ENCODE data around the gene LPAR3. TPM values are rescaled to one million over a fixed set of nuclear protein-coding genes. Genes with fewer than 3 reads are reported as not detected.

The LPAR3 gene
- total and polyA plus RNA-seq, 2 of the 13 experiments (the other 11 are each of a cell fraction or from before 2014, with no cell fraction given): not detected

- H3K27me3 ChIP-seq (ENCODE audit: control insufficient read depth in 1 of 2, insufficient read depth in 2 of 2, low read length in 2 of 2): 0 out of 5 replicates have a peak, but pooled peaks cover 0 to 3% of the 10 kb centered on the region in 2 experiments
- no peaks in the 10 kb centered on the region for H3K9me3 ChIP-seq (ENCODE audit: low read length)
- H3K4me1 ChIP-seq (ENCODE audit: insufficient read depth, low read length): no peaks in the 10 kb centered on the region
- no peaks in the 10 kb centered on the region for H3K36me3 ChIP-seq (replicated peaks in 1 of 2; ENCODE audit: control insufficient read depth in 1 of 2, insufficient read depth in 2 of 2, low read length in 2 of 2)
- H3K4me2 ChIP-seq (ENCODE audit: low read depth, low read length): no peak overlapping the region
- ChIA-PET CTCF (ENCODE audit: low intra/inter-chr PET ratio, low total read pairs) (no interaction called here), POLR2A (no interaction called here)
- intact Hi-C loops (cut with micrococcal nuclease; ENCODE audit: unreplicated experiment): no loop called here
- in situ Hi-C loops (cut with HindIII; ENCODE audit: extremely low pct_ligation_motif_present, low pct_unique_long_range_greater_than_20kb): no loop called here
- 0% methylated on average over 1 of the region's 1 CpG for WGBS (ENCODE audit: low lambda C conversion rate)
- BruUV-seq (replicated peaks): no TSS peak
- no peak overlapping the region for H3K27ac ChIP-seq (ENCODE audit: extremely low read length, insufficient read depth, low read length)
- TF ChIP-seq DBP (CRISPR knock-in tag; IDR thresholded peaks at IDR 0.05; ENCODE audit: not compliant biosample characterization) (no peak), E2F2 (CRISPR knock-in tag; IDR thresholded peaks at IDR 0.05; ENCODE audit: borderline replicate concordance) (no peak), SCMH1 (CRISPR knock-in tag; IDR thresholded peaks at IDR 0.05; ENCODE audit: borderline replicate concordance) (no peak), ZNF432 (CRISPR knock-in tag; IDR thresholded peaks at IDR 0.05; ENCODE audit: borderline replicate concordance) (no peak), HNF4G (IDR thresholded peaks at IDR 0.05; ENCODE audit: borderline replicate concordance, low read depth, low read length) (no peak), HNF4G (CRISPR knock-in tag; IDR thresholded peaks at IDR 0.05; ENCODE audit: borderline replicate concordance, low read depth) (no peak), PAWR (CRISPR knock-in tag; IDR thresholded peaks at IDR 0.05; ENCODE audit: borderline replicate concordance) (no peak), ZNF230 (CRISPR knock-in tag; IDR thresholded peaks at IDR 0.05) (no peak), ZNF607 (CRISPR knock-in tag; IDR thresholded peaks at IDR 0.05; ENCODE audit: borderline replicate concordance) (no peak), FOXC1 (CRISPR knock-in tag; IDR thresholded peaks at IDR 0.05; ENCODE audit: borderline replicate concordance) (no peak), ZBTB7A (CRISPR knock-in tag; IDR thresholded peaks at IDR 0.05) (no peak)
- no peak overlapping the region for H3K9ac ChIP-seq (ENCODE audit: insufficient read depth, low read depth, low read length)
- no peak overlapping the region for H3K4me3 ChIP-seq (replicated peaks in 1 of 3; ENCODE audit: insufficient read depth in 1 of 3, low read depth in 2 of 3, low read length in 3 of 3)
- no peak for DNase-seq (ENCODE audit: low spot score)
- no peak overlapping the region for H2AFZ ChIP-seq (ENCODE audit: low read length)
- FAIRE-seq: no peak
- H3K79me2 ChIP-seq (ENCODE audit: insufficient read depth, low read length): no peaks in the 10 kb centered on the region
- H4K20me1 ChIP-seq (ENCODE audit: insufficient read depth, low read length): no peaks in the 10 kb centered on the region
- no peak for ATAC-seq
Observed at GRCh38 chr1:84929581-84929980, 36.6 kb upstream of the LPAR3 start.

Data from HepG2 (cell line).